GM18511 (cell line): ENCODE measurements around the gene M1AP.
A peak's percentile ranks its signal among the peaks of the same experiment; 100 is the strongest.

ENCODE experiments used
- ATAC-seq: cut with Tn5 transposase; IDR thresholded peaks from one replicate; pipeline ENCODE4 v1.9.1; 2021; ENCODE audit warnings: mild to moderate bottlenecking, moderate library complexity; ENCODE audit not compliant: unreplicated experiment

M1AP gene

GRCh38 chr2:74528600-74529356 lies 119.4 kb downstream of the M1AP start:
- peak; percentile 6 for ATAC-seq

- ATAC-seq: no peak
Observed at GRCh38 chr2:74527741-74528140, 120.4 kb downstream of the M1AP start.

GRCh38 chr2:74526649-74527230 lies 121.4 kb downstream of the M1AP start:
- no peak for ATAC-seq

GRCh38 chr2:74525717-74526648 lies 122.1 kb downstream of the M1AP start, which contains the start of gene DQX1:
Gene DQX1 (minus strand): TSS chr2:74526231. CDS start chr2:74525729, 502 bp downstream.
- no peak for ATAC-seq

GRCh38 chr2:74524955-74525716 lies 123.0 kb downstream of the M1AP start:
- no peak for ATAC-seq

GRCh38 chr2:74524005-74524404 lies 124.1 kb downstream of the M1AP start:
- ATAC-seq: no peak

GRCh38 chr2:74522516-74522915 lies 125.6 kb downstream of the M1AP start:
- ATAC-seq: no peak

GRCh38 chr2:74516650-74517049 lies 131.5 kb downstream of the M1AP start:
- ATAC-seq: no peak

GRCh38 chr2:74515981-74516633 lies 132.0 kb downstream of the M1AP start:
- peak; percentile 63 for ATAC-seq

GRCh38 chr2:74515271-74515980 lies 132.7 kb downstream of the M1AP start:
- ATAC-seq: no peak

GRCh38 chr2:74514368-74515270 lies 133.5 kb downstream of the M1AP start, which contains the start of gene TLX2:
Gene TLX2 (plus strand): TSS chr2:74514450. CDS start chr2:74514807, 357 bp downstream.
- no peak for ATAC-seq

GRCh38 chr2:74513605-74514367 lies 134.3 kb downstream of the M1AP start:
- no peak for ATAC-seq

- no peak for ATAC-seq
Observed at GRCh38 chr2:74512744-74513604, 135.2 kb downstream of the M1AP start.

GRCh38 chr2:74511104-74511989 lies 136.8 kb downstream of the M1AP start:
- no peak for ATAC-seq

- no peak for ATAC-seq
Observed at GRCh38 chr2:74510272-74510671, 137.9 kb downstream of the M1AP start.
